SK-N-SH (cell line): ENCODE results near the gene BUD31.

ENCODE experiments used
- EZH2phosphoT487 ChIP-seq: fragments of 200-600 bp; sonication (generic); IDR thresholded peaks from 2 replicates; pipeline ENCODE4 v1.6.1; 2017; ENCODE audit warnings: low read depth, mixed run types, mild to moderate bottlenecking, antibody characterized with exemption, moderate library complexity, borderline replicate concordance
- FOXM1 ChIP-seq: IDR thresholded peaks from 2 replicates; pipeline ENCODE4 v1.4.0; 2012; ENCODE audit warnings: low read depth, mild to moderate bottlenecking
- REST ChIP-seq: IDR thresholded peaks from 2 replicates; pipeline ENCODE4 v1.6.1; 2012; ENCODE audit warnings: mild to moderate bottlenecking, low read depth, low read length, moderate library complexity

GRCh38 chr7:99404235-99404976 lies 4.4 kb upstream of the BUD31 start:
- no peak for TF ChIP-seq REST
- TF ChIP-seq EZH2phosphoT487: no peak
- no peak for TF ChIP-seq FOXM1
